ENCODE measurements around the gene NUDT21.

The NUDT21 gene

GRCh38 chr16:56421976-56422669, 29.0 kb downstream of the NUDT21 start:
- in situ Hi-C loops (cut with HindIII; ENCODE audit: low sequenced_read_pairs): no loop called here

DNA sequence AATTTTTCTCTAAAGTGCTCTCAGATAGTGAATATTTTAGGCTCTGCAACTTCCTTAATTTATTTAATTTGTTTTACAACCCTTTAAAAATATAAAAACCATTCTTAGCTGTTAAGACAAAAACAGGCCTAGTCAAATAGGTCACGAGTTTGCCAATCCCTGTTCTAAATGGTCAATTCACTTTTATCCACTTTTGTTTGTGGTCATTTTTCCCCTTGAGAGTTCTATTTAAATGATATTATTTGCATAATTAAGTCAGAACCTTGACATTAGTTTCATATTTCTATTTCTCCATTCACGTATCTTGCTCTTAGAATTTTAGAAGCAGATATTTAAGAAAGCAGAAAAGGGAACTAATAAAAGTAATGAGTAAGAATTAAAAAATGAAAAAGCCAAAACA, 29.8 kb downstream of the NUDT21 start:
- no peak overlapping the region for H3K4me3 ChIP-seq (ENCODE audit: low read depth, low read length)
- in situ Hi-C loops (cut with HindIII; ENCODE audit: low sequenced_read_pairs): no loop called here
- TF ChIP-seq CTCF (IDR thresholded peaks at IDR 0.05; ENCODE audit: low read depth, low read length, missing control alignments): no peak
- no peak for DNase-seq (ENCODE audit: low read depth)

More at GRCh38 chr16:56421976-56422669, 29.0 kb downstream of the NUDT21 start:
- DNase-seq (ENCODE audit: low read depth): no peak
- H3K4me3 ChIP-seq (ENCODE audit: low read depth, low read length): no peak overlapping the region
- TF ChIP-seq CTCF (IDR thresholded peaks at IDR 0.05; ENCODE audit: low read depth, low read length, missing control alignments): no peak

DNA sequence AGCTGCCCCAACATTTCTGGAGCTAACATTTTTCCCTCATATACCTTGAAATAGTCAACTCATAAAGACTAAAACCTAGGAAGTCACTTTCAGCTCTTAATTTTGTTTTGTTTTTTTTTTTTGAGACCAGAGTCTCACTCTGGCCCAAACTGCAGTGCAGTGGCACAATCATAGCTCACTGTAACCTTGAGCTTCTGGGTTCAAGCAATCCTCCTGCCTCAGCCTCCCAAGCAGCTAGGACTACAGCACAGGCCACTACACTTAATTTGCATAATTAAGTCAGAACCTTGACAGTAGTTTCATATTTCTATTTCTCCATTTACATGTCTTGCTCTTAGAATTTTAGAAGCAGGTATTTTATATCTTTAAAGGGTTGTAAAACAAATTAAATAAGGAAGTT, 30.5 kb downstream of the NUDT21 start:
- H3K4me3 ChIP-seq (ENCODE audit: low read depth, low read length): no peak overlapping the region
- no peak for TF ChIP-seq CTCF (IDR thresholded peaks at IDR 0.05; ENCODE audit: low read depth, low read length, missing control alignments)
- in situ Hi-C loops (cut with HindIII; ENCODE audit: low sequenced_read_pairs): no loop called here
- no peak for DNase-seq (ENCODE audit: low read depth)

DNA sequence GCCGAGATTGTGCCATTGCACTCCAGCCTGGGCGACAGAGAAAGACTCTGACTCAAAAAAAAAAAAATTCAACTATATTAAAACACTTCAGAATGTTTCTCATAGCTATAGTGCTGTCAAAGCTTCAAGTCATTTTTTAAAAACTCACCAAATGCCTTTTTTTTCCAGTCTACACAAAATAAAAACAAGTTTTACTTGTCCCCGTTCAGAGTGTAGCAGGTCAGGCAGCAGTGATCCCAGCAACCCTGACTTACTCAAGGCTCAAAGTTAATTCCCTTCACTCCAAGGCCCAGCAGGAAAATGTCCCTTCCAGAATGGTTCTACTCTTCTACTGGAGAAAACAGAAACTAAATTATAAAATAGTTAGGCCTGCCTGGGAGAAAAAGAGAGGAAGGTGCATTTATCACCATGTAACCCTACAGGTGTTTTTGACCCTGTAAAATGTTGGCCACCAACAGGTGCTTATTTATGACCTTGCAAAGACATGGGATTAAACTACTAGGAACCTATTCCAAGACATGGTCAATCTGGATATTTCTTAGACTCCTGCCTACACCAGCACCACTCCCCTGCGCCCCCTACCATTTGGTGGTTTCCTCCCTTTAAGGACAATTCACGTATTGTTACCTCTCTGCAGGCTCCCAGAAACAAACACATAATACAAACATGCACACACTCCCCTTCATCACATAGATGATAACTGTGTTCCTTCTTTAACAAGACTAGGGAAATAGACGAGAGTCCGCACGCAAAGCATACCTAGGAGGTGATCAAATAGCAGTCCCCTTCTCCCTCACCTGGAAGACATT, 31.2 kb downstream of the NUDT21 start:
- no peak for TF ChIP-seq CTCF (IDR thresholded peaks at IDR 0.05; ENCODE audit: low read depth, low read length, missing control alignments)
- DNase-seq (ENCODE audit: low read depth): no peak
- H3K4me3 ChIP-seq (ENCODE audit: low read depth, low read length): no peak overlapping the region
- in situ Hi-C loops (cut with HindIII; ENCODE audit: low sequenced_read_pairs): no loop called here

GRCh38 chr16:56417138-56417537, 34.0 kb downstream of the NUDT21 start:
- in situ Hi-C loops (cut with HindIII; ENCODE audit: low sequenced_read_pairs): no loop called here
- no peak for DNase-seq (ENCODE audit: low read depth)
- no peak overlapping the region for H3K4me3 ChIP-seq (ENCODE audit: low read depth, low read length)
- no peak for TF ChIP-seq CTCF (IDR thresholded peaks at IDR 0.05; ENCODE audit: low read depth, low read length, missing control alignments)

DNA sequence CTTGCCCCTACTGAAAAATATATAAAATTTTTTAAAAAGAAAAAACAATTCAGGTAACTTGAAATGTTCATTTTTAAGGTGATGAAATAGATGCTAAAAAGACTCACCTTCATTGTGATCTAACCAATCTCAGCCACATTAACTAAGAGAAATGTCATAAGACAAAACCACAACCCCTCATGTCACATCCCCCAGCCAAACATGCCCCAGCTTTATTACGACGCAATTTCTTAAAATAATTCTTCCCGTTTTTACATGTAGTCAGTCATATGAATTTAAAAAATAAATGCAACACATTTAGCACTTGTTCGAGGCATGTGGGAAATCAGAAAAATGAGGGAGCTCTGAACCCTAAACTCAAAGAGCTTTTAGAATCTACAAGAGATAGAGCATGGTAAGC, 35.3 kb downstream of the NUDT21 start:
- in situ Hi-C loops (cut with HindIII; ENCODE audit: low sequenced_read_pairs): no loop called here
- no peak overlapping the region for H3K4me3 ChIP-seq (ENCODE audit: low read depth, low read length)
- TF ChIP-seq CTCF (IDR thresholded peaks at IDR 0.05; ENCODE audit: low read depth, low read length, missing control alignments): no peak
- no peak for DNase-seq (ENCODE audit: low read depth)

All from astrocyte of the cerebellum (primary cell).